SKM-1 (cell line): ENCODE data around the gene DNMT3A.

ENCODE experiments used
- DNase-seq: peaks from one replicate; lab custom pipeline; 2025; ENCODE audit not compliant: unreplicated experiment; lab: John Stamatoyannopoulos, UW

DNMT3A gene

GRCh38 chr2:25347205-25347815 lies 5.6 kb upstream of the DNMT3A start:
- no peak for DNase-seq

- no peak for DNase-seq
These were observed 1.6 kb upstream of the DNMT3A start for GRCh38 chr2:25343187-25343825.

GRCh38 chr2:25342372-25343186 lies 854 bp upstream of the DNMT3A start:
- peak; percentile 66 for DNase-seq

GRCh38 chr2:25341011-25341727 lies 556 bp downstream of the DNMT3A start:
- DNase-seq, result no peak

- no peak for DNase-seq
These were observed 1.4 kb downstream of the DNMT3A start for GRCh38 chr2:25340181-25340921.

- DNase-seq, result no peak
These were observed 1.9 kb downstream of the DNMT3A start for GRCh38 chr2:25339791-25340180.

- DNase-seq, result no peak
These were observed 2.5 kb downstream of the DNMT3A start for GRCh38 chr2:25339211-25339674.

GRCh38 chr2:25338401-25338800 lies 3.3 kb downstream of the DNMT3A start:
- no peak for DNase-seq

GRCh38 chr2:25337891-25338290 lies 3.8 kb downstream of the DNMT3A start:
- no peak for DNase-seq

- DNase-seq, result no peak
These were observed 4.4 kb downstream of the DNMT3A start for GRCh38 chr2:25337276-25337675.

- no peak for DNase-seq
These were observed 5.3 kb downstream of the DNMT3A start for GRCh38 chr2:25336383-25336841.

GRCh38 chr2:25335971-25336370 lies 5.8 kb downstream of the DNMT3A start:
- no peak for DNase-seq

- no peak for DNase-seq
These were observed 6.5 kb downstream of the DNMT3A start for GRCh38 chr2:25335204-25335603.

GRCh38 chr2:25334482-25334881 lies 7.2 kb downstream of the DNMT3A start:
- DNase-seq, result no peak

GRCh38 chr2:25333981-25334380 lies 7.7 kb downstream of the DNMT3A start:
- DNase-seq, result no peak

GRCh38 chr2:25332571-25332970 lies 9.2 kb downstream of the DNMT3A start:
- DNase-seq, result no peak

GRCh38 chr2:25331686-25332365 lies 9.9 kb downstream of the DNMT3A start:
- DNase-seq, result no peak

- no peak for DNase-seq
These were observed 10.8 kb downstream of the DNMT3A start for GRCh38 chr2:25330937-25331336.

GRCh38 chr2:25330273-25330672 lies 11.5 kb downstream of the DNMT3A start:
- DNase-seq, result no peak
